Measurements from ENCODE around the gene DDX20. TPM values are rescaled to one million over a fixed set of nuclear protein-coding genes. Genes with fewer than 3 reads are reported as not detected.

DDX20 gene
- total RNA-seq, 1 donor from 2014 or later = 25.2 TPM

GRCh38 chr1:111725192-111725591, 30.5 kb upstream of the DDX20 start:
- peaks cover 4% of the 10 kb centered on the region for H3K27me3 Mint-ChIP-seq (ENCODE audit: insufficient read depth)
- H3K36me3 Mint-ChIP-seq (ENCODE audit: low read depth) = no peaks in the 10 kb centered on the region
- H3K4me1 Mint-ChIP-seq (ENCODE audit: low read depth) = no peaks in the 10 kb centered on the region
- no peak for DNase-seq (ENCODE audit: low spot score)
- no peak overlapping the region for H3K27ac Mint-ChIP-seq
- H3K9me3 Mint-ChIP-seq = no peaks in the 10 kb centered on the region
- no peak overlapping the region for H3K4me3 Mint-ChIP-seq
- intact Hi-C loops (cut with micrococcal nuclease) = no loop called here

GRCh38 chr1:111727056-111727455, 28.6 kb upstream of the DDX20 start:
- Mint-ChIP-seq H3K4me3 (no peak overlapping the region), H3K27ac (no peak overlapping the region), H3K27me3 (ENCODE audit: insufficient read depth) (peaks cover 4% of the 10 kb centered on the region), H3K9me3 (no peaks in the 10 kb centered on the region), H3K4me1 (ENCODE audit: low read depth) (no peaks in the 10 kb centered on the region), H3K36me3 (ENCODE audit: low read depth) (no peaks in the 10 kb centered on the region)
- intact Hi-C loops (cut with micrococcal nuclease) = no loop called here
- no peak for DNase-seq (ENCODE audit: low spot score)

- Mint-ChIP-seq H3K27ac (no peak overlapping the region), H3K9me3 (no peaks in the 10 kb centered on the region), H3K4me1 (ENCODE audit: low read depth) (no peaks in the 10 kb centered on the region), H3K36me3 (ENCODE audit: low read depth) (no peaks in the 10 kb centered on the region), H3K4me3 (no peak overlapping the region), H3K27me3 (ENCODE audit: insufficient read depth) (peaks cover 6% of the 10 kb centered on the region)
- intact Hi-C loops (cut with micrococcal nuclease) = no loop called here
- no peak for DNase-seq (ENCODE audit: low spot score)
These were observed 26.3 kb upstream of the DDX20 start for GRCh38 chr1:111729271-111729921.

GRCh38 chr1:111729946-111730681, 25.6 kb upstream of the DDX20 start:
- no peak for DNase-seq (ENCODE audit: low spot score)
- Mint-ChIP-seq H3K27me3 (ENCODE audit: insufficient read depth) (peaks cover 6% of the 10 kb centered on the region), H3K36me3 (ENCODE audit: low read depth) (no peaks in the 10 kb centered on the region), H3K4me3 (no peak overlapping the region), H3K9me3 (no peaks in the 10 kb centered on the region), H3K4me1 (ENCODE audit: low read depth) (no peaks in the 10 kb centered on the region), H3K27ac (no peak overlapping the region)
- intact Hi-C loops (cut with micrococcal nuclease) = no loop called here

GRCh38 chr1:111730706-111731105, 25.0 kb upstream of the DDX20 start:
- no peaks in the 10 kb centered on the region for H3K36me3 Mint-ChIP-seq (ENCODE audit: low read depth)
- H3K27ac Mint-ChIP-seq = no peak overlapping the region
- intact Hi-C loops (cut with micrococcal nuclease) = no loop called here
- H3K4me1 Mint-ChIP-seq (ENCODE audit: low read depth) = no peaks in the 10 kb centered on the region
- H3K27me3 Mint-ChIP-seq (ENCODE audit: insufficient read depth) = peaks cover 6% of the 10 kb centered on the region
- no peaks in the 10 kb centered on the region for H3K9me3 Mint-ChIP-seq
- H3K4me3 Mint-ChIP-seq = no peak overlapping the region
- no peak for DNase-seq (ENCODE audit: low spot score)

GRCh38 chr1:111731956-111732355, 23.7 kb upstream of the DDX20 start:
- Mint-ChIP-seq H3K9me3 (no peaks in the 10 kb centered on the region), H3K27ac (no peak overlapping the region), H3K27me3 (ENCODE audit: insufficient read depth) (peaks cover 8% of the 10 kb centered on the region), H3K36me3 (ENCODE audit: low read depth) (no peaks in the 10 kb centered on the region), H3K4me3 (no peak overlapping the region), H3K4me1 (ENCODE audit: low read depth) (no peaks in the 10 kb centered on the region)
- DNase-seq (ENCODE audit: low spot score) = no peak
- intact Hi-C loops (cut with micrococcal nuclease) = no loop called here

- no peak overlapping the region for H3K27ac Mint-ChIP-seq
- H3K4me1 Mint-ChIP-seq (ENCODE audit: low read depth) = peaks cover 6% of the 10 kb centered on the region
- no peak for DNase-seq (ENCODE audit: low spot score)
- no peaks in the 10 kb centered on the region for H3K36me3 Mint-ChIP-seq (ENCODE audit: low read depth)
- no peaks in the 10 kb centered on the region for H3K9me3 Mint-ChIP-seq
- H3K4me3 Mint-ChIP-seq = no peak overlapping the region
- H3K27me3 Mint-ChIP-seq (ENCODE audit: insufficient read depth) = peaks cover 11% of the 10 kb centered on the region
- intact Hi-C loops (cut with micrococcal nuclease) = no loop called here
These were observed 23.0 kb upstream of the DDX20 start for GRCh38 chr1:111732718-111733117.

GRCh38 chr1:111733183-111733991, 22.3 kb upstream of the DDX20 start:
- Mint-ChIP-seq H3K27ac (no peak overlapping the region), H3K27me3 (ENCODE audit: insufficient read depth) (peaks cover 11% of the 10 kb centered on the region), H3K36me3 (ENCODE audit: low read depth) (no peaks in the 10 kb centered on the region), H3K4me3 (no peak overlapping the region), H3K9me3 (no peaks in the 10 kb centered on the region), H3K4me1 (ENCODE audit: low read depth) (peaks cover 11% of the 10 kb centered on the region)
- no peak for DNase-seq (ENCODE audit: low spot score)
- intact Hi-C loops (cut with micrococcal nuclease) = no loop called here

- Mint-ChIP-seq H3K27ac (no peak overlapping the region), H3K9me3 (no peaks in the 10 kb centered on the region), H3K27me3 (ENCODE audit: insufficient read depth) (peaks cover 11% of the 10 kb centered on the region), H3K4me1 (ENCODE audit: low read depth) (peaks cover 11% of the 10 kb centered on the region), H3K4me3 (no peak overlapping the region), H3K36me3 (ENCODE audit: low read depth) (no peaks in the 10 kb centered on the region)
- DNase-seq (ENCODE audit: low spot score) = no peak
- intact Hi-C loops (cut with micrococcal nuclease) = no loop called here
These were observed 21.7 kb upstream of the DDX20 start for GRCh38 chr1:111733992-111734341.

- intact Hi-C loops (cut with micrococcal nuclease) = no loop called here
- H3K9me3 Mint-ChIP-seq = no peaks in the 10 kb centered on the region
These were observed 21.3 kb upstream of the DDX20 start for GRCh38 chr1:111734426-111734825.

GRCh38 chr1:111734856-111735255, 20.8 kb upstream of the DDX20 start:
- Mint-ChIP-seq H3K27ac (no peak overlapping the region), H3K9me3 (no peaks in the 10 kb centered on the region), H3K4me1 (ENCODE audit: low read depth) (peaks cover 14% of the 10 kb centered on the region), H3K4me3 (no peak overlapping the region), H3K27me3 (ENCODE audit: insufficient read depth) (peaks cover 14% of the 10 kb centered on the region), H3K36me3 (ENCODE audit: low read depth) (no peaks in the 10 kb centered on the region)
- intact Hi-C loops (cut with micrococcal nuclease) = loop anchor here (5.0 kb wide), 1 partner anchor 143 kb away; no protein-coding TSS in a partner anchor
- DNase-seq (ENCODE audit: low spot score) = no peak

More at GRCh38 chr1:111734426-111734825, 21.3 kb upstream of the DDX20 start:
- Mint-ChIP-seq H3K27me3 (ENCODE audit: insufficient read depth) (peaks cover 11% of the 10 kb centered on the region), H3K27ac (no peak overlapping the region), H3K4me1 (ENCODE audit: low read depth) (peaks cover 11% of the 10 kb centered on the region), H3K4me3 (no peak overlapping the region), H3K36me3 (ENCODE audit: low read depth) (no peaks in the 10 kb centered on the region)
- DNase-seq (ENCODE audit: low spot score) = no peak

GRCh38 chr1:111735321-111735720, 20.4 kb upstream of the DDX20 start:
- H3K27ac Mint-ChIP-seq = no peak overlapping the region
- H3K36me3 Mint-ChIP-seq (ENCODE audit: low read depth) = no peaks in the 10 kb centered on the region
- intact Hi-C loops (cut with micrococcal nuclease) = loop anchor here (5.0 kb wide), 1 partner anchor 143 kb away; no protein-coding TSS in a partner anchor
- no peak overlapping the region for H3K4me3 Mint-ChIP-seq
- peaks cover 15% of the 10 kb centered on the region for H3K27me3 Mint-ChIP-seq (ENCODE audit: insufficient read depth)
- peaks cover 17% of the 10 kb centered on the region for H3K4me1 Mint-ChIP-seq (ENCODE audit: low read depth)
- H3K9me3 Mint-ChIP-seq = no peaks in the 10 kb centered on the region
- DNase-seq (ENCODE audit: low spot score) = no peak

All from activated T-helper 1 cell treated with anti-CD3 and anti-CD28 coated beads, Interleukin-12 subunit alpha, Interleukin-12 subunit beta, Interleukin-2, Interleukin-4 antibody, amounts not matched to agents 30 ng/mL and 10 ng/mL and 1 ng/mL, durations not matched to agents 14 hours and 24 hours and 36 hours (primary cell).